ENCODE measurements around the gene POU2AF1. TPM values are rescaled to one million over a fixed set of nuclear protein-coding genes. Genes with fewer than 3 reads are reported as not detected.
A peak's percentile ranks its signal among the peaks of the same experiment; 100 is the strongest.

The POU2AF1 gene
- total and polyA plus RNA-seq, 4 donors = 0.21 to 2.0 (median 0.83) TPM

DNA sequence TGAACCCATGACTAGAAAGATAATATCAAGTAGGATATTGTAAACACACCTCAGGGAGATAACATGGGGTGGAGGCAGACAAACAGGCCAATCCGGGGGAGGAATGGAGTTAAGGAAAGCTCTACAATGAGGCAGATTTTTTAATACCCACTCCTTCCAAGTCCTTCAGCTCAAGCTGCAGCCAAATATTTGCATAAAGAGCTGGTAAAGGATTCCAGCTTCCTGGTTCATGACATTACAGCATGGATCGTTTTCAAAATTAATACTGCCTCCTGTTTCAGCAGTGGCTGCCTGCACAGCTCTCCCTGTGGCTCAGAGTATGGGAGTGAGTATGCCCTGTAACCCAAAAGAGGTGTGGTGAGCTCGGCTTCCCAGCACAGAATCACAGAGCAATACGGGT lies 75.6 kb downstream of the POU2AF1 start (continued):
- TF ChIP-seq HNF4A (conservative IDR thresholded peaks at IDR 0.05) (peak; percentile 55 to 66), RXRA (IDR thresholded peaks at IDR 0.05) (peak; percentile 62 to 79)

GRCh38 chr11:111302298-111302697 lies 76.8 kb downstream of the POU2AF1 start:
- no peak for DNase-seq (ENCODE audit: low spot score)
- 68% methylated on average over 3 of the region's 3 CpGs for WGBS
- Histone ChIP-seq H3K27me3 (ENCODE audit: control insufficient read depth in 4 of 4, insufficient read depth in 4 of 4, low read length in 3 of 4) (no peaks in the 10 kb centered on the region), H3K27ac (ENCODE audit: low read depth in 1 of 2, low read length in 2 of 2) (no peak overlapping the region), H3K9ac (ENCODE audit: low read depth in 1 of 2, low read length in 2 of 2) (no peak overlapping the region), H3K4me1 (ENCODE audit: control insufficient read depth in 4 of 4, insufficient read depth in 4 of 4, low read length in 3 of 4) (peaks cover 8 to 49% (median 44%) of the 10 kb centered on the region in 4 donors), H3K36me3 (ENCODE audit: control insufficient read depth in 4 of 4, insufficient read depth in 3 of 4, low read depth in 1 of 4, low read length in 3 of 4) (no peaks in the 10 kb centered on the region), H3K9me3 (ENCODE audit: control insufficient read depth in 4 of 4, low read length in 3 of 4) (no peaks in the 10 kb centered on the region), H3K4me3 (ENCODE audit: low read depth in 1 of 3, low read length in 3 of 3) (no peak overlapping the region)
- TF ChIP-seq FOXA1 (IDR thresholded peaks at IDR 0.05) (no peak), NR2F2 (IDR thresholded peaks at IDR 0.05) (no peak), HNF4G (IDR thresholded peaks at IDR 0.05) (no peak), SP1 (IDR thresholded peaks at IDR 0.05) (no peak), GABPA (IDR thresholded peaks at IDR 0.05 in 1 of 2, conservative IDR thresholded peaks at IDR 0.05 in 1 of 2) (no peak)
- TF ChIP-seq, protein P1, sequence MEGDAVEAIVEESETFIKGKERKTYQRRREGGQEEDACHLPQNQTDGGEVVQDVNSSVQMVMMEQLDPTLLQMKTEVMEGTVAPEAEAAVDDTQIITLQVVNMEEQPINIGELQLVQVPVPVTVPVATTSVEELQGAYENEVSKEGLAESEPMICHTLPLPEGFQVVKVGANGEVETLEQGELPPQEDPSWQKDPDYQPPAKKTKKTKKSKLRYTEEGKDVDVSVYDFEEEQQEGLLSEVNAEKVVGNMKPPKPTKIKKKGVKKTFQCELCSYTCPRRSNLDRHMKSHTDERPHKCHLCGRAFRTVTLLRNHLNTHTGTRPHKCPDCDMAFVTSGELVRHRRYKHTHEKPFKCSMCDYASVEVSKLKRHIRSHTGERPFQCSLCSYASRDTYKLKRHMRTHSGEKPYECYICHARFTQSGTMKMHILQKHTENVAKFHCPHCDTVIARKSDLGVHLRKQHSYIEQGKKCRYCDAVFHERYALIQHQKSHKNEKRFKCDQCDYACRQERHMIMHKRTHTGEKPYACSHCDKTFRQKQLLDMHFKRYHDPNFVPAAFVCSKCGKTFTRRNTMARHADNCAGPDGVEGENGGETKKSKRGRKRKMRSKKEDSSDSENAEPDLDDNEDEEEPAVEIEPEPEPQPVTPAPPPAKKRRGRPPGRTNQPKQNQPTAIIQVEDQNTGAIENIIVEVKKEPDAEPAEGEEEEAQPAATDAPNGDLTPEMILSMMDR (IDR thresholded peaks at IDR 0.05; ENCODE audit: low read depth, low read length, missing input control) = no peak
- TF ChIP-seq, protein P2, sequence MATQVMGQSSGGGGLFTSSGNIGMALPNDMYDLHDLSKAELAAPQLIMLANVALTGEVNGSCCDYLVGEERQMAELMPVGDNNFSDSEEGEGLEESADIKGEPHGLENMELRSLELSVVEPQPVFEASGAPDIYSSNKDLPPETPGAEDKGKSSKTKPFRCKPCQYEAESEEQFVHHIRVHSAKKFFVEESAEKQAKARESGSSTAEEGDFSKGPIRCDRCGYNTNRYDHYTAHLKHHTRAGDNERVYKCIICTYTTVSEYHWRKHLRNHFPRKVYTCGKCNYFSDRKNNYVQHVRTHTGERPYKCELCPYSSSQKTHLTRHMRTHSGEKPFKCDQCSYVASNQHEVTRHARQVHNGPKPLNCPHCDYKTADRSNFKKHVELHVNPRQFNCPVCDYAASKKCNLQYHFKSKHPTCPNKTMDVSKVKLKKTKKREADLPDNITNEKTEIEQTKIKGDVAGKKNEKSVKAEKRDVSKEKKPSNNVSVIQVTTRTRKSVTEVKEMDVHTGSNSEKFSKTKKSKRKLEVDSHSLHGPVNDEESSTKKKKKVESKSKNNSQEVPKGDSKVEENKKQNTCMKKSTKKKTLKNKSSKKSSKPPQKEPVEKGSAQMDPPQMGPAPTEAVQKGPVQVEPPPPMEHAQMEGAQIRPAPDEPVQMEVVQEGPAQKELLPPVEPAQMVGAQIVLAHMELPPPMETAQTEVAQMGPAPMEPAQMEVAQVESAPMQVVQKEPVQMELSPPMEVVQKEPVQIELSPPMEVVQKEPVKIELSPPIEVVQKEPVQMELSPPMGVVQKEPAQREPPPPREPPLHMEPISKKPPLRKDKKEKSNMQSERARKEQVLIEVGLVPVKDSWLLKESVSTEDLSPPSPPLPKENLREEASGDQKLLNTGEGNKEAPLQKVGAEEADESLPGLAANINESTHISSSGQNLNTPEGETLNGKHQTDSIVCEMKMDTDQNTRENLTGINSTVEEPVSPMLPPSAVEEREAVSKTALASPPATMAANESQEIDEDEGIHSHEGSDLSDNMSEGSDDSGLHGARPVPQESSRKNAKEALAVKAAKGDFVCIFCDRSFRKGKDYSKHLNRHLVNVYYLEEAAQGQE (IDR thresholded peaks at IDR 0.05) = no peak

Small RNA genes within 50 kb of the gene (small RNA-seq; reads per million reads assigned to genes)
- gene MIR4491 = not detected
- gene RNU2-60P = not detected

Other genes starting within 250 kb of the POU2AF1 start
- not detected for gene POU2AF2, start 133.6 kb downstream of the POU2AF1 start, total RNA-seq
- gene POU2AF2, start 133.6 kb downstream of the POU2AF1 start, polyA plus RNA-seq = not detected
- under 1 TPM; 0.17 to 0.65 TPM for gene POU2AF3, start 80.7 kb downstream of the POU2AF1 start, total RNA-seq
- under 1 TPM; 0.33 to 0.68 TPM for gene POU2AF3, start 80.7 kb downstream of the POU2AF1 start, polyA plus RNA-seq
- gene BTG4, start 133.1 kb upstream of the POU2AF1 start, total RNA-seq = not detected
- not detected for gene BTG4, start 133.1 kb upstream of the POU2AF1 start, polyA plus RNA-seq
- not detected for gene HOATZ, start 135.5 kb upstream of the POU2AF1 start, total RNA-seq
- not detected for gene HOATZ, start 135.5 kb upstream of the POU2AF1 start, polyA plus RNA-seq
- gene LAYN, start 161.4 kb upstream of the POU2AF1 start, total RNA-seq = under 1 TPM; 0.92 to 0.98 TPM
- under 1 TPM; 0.43 to 0.85 TPM for gene LAYN, start 161.4 kb upstream of the POU2AF1 start, polyA plus RNA-seq
- 10 to 100 TPM; 10.4 to 15.0 TPM for gene SIK2, start 223.2 kb upstream of the POU2AF1 start, total RNA-seq
- gene SIK2, start 223.2 kb upstream of the POU2AF1 start, polyA plus RNA-seq = 1 to 10 TPM; 6.5 to 8.2 TPM

All from liver (tissue), 10 donors.